HL-60 (cell line): ENCODE data around the gene ZNF586.

ENCODE experiments used
- POLR2AphosphoS5 ChIP-seq: IDR thresholded peaks from 2 replicates; pipeline ENCODE4 v1.6.1; 2012; ENCODE audit warnings: low read depth
- TF ChIP-seq, protein P1 (sequence below): IDR thresholded peaks from one replicate; pipeline ENCODE4 v1.5.1; 2011; ENCODE audit warnings: low read length, control low read depth, inconsistent platforms; ENCODE audit not compliant: insufficient read depth
- TF ChIP-seq, protein P2 (sequence below): IDR thresholded peaks from 2 replicates; pipeline ENCODE4 v1.6.1; 2012; ENCODE audit warnings: low read depth; ENCODE audit not compliant: insufficient replicate concordance

DNA sequence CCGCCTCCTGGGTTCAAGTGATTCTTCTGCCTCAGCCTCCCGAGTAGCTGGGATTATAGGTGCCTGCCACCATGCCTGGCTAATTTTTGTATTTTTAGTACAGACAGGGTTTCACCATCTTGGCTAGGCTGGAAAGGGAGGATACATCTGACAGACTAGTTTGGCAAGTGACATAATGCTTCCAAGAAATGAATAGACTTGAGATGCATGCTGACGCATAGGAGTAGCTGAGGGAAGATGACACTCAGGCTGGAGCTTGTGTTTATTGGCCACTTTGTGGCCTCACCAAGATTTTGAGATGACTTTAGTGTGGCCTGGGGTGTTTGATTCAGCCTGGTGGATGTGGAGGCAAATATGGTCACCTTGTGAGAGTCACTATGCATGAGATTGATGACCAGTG, 4.0 kb downstream of the ZNF586 start:
- TF ChIP-seq, protein P1, sequence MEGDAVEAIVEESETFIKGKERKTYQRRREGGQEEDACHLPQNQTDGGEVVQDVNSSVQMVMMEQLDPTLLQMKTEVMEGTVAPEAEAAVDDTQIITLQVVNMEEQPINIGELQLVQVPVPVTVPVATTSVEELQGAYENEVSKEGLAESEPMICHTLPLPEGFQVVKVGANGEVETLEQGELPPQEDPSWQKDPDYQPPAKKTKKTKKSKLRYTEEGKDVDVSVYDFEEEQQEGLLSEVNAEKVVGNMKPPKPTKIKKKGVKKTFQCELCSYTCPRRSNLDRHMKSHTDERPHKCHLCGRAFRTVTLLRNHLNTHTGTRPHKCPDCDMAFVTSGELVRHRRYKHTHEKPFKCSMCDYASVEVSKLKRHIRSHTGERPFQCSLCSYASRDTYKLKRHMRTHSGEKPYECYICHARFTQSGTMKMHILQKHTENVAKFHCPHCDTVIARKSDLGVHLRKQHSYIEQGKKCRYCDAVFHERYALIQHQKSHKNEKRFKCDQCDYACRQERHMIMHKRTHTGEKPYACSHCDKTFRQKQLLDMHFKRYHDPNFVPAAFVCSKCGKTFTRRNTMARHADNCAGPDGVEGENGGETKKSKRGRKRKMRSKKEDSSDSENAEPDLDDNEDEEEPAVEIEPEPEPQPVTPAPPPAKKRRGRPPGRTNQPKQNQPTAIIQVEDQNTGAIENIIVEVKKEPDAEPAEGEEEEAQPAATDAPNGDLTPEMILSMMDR, result no peak
- TF ChIP-seq, protein P2, sequence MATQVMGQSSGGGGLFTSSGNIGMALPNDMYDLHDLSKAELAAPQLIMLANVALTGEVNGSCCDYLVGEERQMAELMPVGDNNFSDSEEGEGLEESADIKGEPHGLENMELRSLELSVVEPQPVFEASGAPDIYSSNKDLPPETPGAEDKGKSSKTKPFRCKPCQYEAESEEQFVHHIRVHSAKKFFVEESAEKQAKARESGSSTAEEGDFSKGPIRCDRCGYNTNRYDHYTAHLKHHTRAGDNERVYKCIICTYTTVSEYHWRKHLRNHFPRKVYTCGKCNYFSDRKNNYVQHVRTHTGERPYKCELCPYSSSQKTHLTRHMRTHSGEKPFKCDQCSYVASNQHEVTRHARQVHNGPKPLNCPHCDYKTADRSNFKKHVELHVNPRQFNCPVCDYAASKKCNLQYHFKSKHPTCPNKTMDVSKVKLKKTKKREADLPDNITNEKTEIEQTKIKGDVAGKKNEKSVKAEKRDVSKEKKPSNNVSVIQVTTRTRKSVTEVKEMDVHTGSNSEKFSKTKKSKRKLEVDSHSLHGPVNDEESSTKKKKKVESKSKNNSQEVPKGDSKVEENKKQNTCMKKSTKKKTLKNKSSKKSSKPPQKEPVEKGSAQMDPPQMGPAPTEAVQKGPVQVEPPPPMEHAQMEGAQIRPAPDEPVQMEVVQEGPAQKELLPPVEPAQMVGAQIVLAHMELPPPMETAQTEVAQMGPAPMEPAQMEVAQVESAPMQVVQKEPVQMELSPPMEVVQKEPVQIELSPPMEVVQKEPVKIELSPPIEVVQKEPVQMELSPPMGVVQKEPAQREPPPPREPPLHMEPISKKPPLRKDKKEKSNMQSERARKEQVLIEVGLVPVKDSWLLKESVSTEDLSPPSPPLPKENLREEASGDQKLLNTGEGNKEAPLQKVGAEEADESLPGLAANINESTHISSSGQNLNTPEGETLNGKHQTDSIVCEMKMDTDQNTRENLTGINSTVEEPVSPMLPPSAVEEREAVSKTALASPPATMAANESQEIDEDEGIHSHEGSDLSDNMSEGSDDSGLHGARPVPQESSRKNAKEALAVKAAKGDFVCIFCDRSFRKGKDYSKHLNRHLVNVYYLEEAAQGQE, result no peak
- TF ChIP-seq POLR2AphosphoS5, result no peak
